ENCODE results near the gene NCAPG2.
"Not testable (repeated sequence)": the region's sequence is repeated elsewhere in the genome, so short reads cannot be mapped to it uniquely, and the experiment has no call there.

Gene NCAPG2

DNA sequence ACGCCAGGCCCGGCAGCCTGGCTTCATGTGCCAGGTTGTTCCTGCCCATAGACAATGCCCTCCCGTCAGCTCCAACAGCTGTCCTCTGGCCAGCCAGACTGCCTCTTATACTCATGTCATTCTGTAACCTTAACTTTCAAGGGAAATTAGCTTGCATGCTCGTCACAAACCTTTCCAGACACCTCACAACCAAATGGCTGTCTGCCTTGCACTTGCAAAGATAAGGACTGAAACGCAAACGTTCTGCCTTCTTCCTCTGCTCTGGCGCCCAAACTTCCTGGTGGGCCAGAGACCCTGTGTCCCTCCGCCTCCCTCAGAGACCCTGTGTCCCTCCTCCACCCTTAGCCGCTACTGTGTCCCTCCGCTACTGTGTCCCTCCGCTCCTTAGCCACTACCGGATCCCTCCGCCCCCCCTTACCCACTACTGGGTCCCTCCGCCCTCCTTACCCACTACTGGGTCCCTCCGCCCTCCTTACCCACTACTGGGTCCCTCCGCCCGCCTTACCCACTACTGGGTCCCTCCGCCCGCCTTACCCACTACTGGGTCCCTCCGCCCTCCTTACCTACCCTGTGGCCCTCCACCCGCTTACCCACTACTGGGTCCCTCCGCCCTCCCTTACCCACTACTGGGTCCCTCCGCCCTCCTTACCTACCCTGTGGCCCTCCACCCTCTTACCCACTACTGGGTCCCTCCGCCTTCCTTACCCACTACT, 37.5 kb downstream of the NCAPG2 start:
- DNase-seq = not testable (repeated sequence)

DNA sequence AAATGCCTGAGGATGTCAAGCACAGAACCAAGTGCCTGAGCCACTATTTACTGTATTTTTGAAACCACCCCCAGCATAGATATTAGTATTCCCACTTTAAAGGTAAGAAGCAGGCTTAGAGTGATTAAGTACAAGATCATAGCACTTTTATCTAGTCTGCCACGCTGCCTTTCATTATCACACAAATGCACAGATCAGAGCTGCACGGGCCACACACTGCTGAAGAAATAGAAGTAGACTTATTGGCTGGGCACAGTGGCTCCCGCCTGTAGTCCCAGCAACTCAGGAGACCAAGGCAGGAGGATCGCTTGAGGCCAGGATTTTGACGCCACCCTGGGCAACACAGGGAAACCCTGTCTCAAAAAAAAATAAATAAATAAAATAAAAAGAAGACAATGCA, 38.2 kb downstream of the NCAPG2 start:
- no peak for DNase-seq

DNA sequence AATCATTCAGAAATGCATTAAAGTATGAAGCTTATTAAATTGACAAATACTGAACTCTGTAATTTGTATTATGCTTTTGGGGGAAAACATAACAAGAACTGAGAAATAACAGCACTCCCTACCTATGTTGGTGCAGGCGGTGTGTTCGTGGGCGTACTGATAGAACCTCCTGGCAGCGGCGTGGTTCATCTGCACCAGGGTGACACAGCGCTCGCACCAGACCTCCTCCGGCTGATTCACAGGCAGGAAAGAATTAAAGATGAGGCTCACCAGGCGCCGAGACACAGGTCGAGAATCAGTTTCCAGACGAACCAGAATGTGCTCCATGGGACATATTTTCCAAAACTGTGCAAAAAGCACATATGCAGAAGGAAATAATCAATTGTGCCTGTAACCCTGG, 40.2 kb downstream of the NCAPG2 start:
- DNase-seq = no peak

DNA sequence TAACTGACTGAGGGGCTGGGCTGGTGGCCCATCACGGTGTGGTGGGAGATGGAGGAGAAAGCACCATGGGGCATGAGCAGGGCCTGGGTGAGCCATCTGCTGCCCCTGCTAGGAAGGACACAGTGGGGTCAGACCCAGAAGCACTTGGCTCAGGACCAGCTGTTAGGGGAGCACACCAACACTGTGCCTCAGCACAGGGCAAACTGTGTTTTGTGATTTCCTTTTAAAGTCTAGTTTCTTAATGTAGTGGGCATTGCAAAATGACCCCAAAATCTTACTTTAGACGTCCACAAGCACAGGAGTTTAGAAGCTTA, 41.2 kb downstream of the NCAPG2 start:
- DNase-seq = no peak

DNA sequence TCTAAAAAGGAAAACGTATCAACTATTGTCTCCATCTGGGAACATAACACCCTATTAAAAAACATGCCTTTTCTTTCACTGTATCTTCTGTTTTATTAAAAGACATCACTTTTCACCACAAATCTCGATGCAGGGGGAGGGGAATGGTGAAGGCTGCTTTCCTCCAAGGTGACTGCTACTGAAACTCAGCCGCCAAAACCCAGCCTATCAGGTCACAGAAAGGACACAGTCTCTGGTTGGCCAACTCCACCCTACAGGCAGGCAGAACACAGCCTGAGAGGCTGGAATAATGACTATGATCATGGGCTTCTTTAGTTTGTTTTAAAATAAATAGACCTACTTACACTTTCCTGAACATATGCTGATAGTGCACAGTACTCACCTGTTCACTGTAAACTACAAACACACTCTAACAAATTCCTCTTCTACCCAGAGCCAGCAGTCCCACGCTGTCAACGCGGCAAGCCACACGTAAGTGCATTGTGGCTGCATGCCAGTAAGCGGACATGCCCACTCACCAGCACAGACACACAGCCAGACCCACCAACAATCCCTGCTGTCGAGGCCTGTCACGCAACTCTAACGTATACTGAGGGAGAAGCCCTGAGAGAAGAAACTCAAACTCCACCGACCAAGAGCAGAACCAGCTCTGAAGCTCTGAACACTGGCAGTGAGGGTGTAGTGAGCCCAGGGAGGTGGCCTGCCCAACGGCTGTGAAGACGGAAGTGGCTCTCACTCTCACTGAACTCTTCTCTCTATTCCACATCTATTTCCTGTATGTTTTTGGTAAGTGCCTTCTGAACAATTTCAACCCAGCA, 41.8 kb downstream of the NCAPG2 start:
- DNase-seq = no peak

DNA sequence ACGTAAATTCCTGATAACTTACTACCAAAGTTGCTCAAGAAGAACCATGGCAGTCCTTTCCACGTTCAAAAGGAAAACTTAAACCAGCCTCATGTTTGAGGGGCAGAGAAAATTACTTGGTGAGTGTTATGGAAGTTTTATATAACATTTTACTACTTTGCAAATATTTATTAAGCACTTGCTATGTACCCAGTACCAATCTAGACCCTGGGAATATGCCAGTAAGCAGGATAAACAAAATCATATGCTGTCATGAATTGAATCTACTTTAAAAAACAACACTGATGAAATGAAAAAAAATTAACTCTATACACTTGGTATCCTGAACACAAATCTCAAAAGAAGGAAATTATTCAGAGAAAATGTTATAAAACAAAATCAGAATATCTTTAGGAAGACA, 46.1 kb downstream of the NCAPG2 start:
- DNase-seq = no peak

DNA sequence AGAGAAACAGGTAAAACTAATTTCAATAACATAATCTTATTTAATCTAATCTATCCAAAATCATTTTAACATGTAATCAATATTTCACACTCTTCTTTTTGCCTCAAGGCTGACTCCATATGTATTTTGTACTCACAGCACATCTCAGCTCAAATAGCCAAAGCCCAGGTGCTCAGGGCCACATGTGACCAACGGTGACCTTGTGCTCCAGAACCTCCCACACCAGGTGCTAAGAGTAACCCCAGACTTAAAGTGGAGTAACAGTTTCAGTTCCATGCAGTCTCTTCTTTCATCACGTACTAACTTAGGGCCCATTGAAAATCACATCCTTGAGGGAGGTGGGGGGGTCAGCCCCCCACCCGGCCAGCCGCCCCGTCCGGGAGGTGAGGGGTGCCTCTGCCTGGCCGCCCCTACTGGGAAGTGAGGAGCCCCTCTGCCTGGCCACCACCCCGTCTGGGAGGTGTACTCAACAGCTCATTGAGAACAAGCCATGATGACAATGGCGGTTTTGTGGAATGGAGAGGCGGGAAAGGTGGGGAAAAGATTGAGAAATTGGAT, 47.3 kb downstream of the NCAPG2 start:
- peak; percentile 13 for DNase-seq

DNA sequence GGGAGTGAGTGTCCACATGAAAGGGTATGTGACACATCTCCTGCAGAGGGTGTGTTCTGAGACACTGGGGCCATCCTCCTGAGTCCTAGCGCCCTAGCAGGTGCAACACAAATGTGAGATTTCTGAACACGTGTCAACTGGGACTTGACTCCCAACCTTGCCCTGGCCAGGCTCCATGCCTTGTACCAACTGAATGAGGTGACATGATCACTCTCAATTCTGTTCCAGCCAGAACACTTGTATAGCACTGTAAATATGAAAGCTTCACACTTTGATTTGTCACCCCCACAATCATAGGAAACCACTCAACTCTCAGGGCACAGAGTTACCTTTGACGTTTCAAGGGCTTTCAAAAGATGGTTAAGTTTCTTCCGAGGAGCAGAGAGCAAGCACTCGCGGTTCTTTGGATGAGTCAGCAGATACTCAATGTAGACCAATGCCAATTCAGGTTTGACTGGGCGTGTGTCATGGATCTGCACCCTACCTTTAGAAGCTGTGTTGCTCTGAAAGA, 48.6 kb downstream of the NCAPG2 start:
- peak; percentile 27 for DNase-seq

DNA sequence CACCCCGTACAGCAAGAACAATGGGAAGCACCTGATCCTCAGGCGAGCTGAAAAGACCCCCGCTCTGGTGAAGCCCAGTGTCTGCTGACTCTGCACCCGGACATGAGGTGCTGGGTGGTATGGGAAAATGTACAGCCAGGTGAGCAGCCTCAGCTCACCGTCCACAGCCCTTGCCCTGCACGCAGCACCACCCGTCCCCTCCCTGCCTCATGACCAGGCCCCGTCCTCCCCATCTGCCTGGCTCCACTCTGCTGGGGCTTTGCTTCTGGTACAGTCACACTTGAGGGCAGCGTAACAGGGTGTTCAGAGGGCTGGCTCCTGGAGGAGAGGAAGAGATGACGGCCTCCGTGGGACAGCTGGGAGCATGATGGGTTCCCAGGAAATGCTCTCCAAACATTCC, 49.1 kb downstream of the NCAPG2 start:
- no peak for DNase-seq

DNA sequence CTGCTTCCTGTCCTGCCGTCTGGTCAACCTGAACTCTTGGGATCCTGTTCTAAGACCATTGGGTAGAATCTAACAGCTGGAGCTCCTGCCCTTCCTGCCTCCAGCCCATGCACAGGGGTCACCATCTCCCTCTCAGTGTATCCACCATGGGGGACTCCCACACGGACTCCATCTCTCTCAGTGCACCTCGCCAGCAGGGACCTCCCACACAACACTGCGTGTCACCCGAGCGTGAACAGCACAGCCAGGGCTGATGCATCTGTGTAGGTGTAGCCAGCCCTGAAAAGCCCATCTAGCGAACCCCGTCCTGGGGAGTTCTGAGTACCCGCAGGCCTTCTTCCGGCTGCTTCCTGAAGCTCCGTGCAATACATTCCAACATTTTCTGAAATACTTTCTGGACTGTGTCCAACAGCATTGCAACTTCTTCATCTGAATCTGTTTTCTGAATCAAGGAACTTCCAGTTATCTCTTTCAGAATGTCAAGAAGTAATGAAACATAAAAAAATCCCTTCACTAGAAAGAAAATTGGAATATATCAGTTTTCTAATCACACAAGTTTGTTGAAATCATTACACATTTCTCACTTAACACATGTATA, 52.5 kb downstream of the NCAPG2 start:
- DNase-seq = no peak

DNA sequence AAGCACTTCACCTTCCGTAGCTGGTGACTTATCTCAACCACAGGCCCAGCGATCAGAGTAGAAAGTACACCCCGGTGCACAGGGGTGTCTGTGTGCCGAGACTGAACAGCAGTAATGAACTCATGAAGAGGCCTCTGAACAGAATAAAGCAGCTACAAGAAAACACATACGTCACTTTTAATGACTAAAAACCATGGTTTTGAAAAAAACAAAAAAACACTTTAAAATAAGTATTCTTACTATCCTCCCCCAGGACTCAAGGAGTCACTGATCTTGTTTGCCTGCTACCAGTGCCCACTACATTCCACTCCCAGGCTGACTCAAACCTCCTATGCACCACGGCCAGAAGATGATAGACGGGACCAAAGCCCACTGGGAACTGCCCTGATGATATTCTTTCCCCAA, 53.8 kb downstream of the NCAPG2 start:
- no peak for DNase-seq

DNA sequence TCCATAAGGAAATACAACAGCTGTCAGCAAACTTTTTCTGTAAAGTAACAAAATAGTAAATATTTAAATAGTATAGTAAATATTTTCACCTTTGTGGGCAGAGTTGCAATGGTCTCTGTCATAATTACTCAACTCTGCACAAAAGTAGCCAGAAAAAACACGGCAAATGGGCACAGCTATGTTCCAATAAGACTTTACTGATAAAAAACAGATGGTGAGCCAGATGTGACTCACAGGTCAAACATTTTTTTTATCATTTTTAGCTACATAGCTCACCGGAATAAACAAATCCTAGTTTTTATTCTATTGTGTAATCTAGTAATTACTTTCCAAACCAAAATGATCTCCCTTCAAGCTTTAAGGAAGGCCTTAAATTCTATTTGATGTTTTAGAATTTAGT, 55.3 kb downstream of the NCAPG2 start:
- DNase-seq = peak; percentile 83

DNA sequence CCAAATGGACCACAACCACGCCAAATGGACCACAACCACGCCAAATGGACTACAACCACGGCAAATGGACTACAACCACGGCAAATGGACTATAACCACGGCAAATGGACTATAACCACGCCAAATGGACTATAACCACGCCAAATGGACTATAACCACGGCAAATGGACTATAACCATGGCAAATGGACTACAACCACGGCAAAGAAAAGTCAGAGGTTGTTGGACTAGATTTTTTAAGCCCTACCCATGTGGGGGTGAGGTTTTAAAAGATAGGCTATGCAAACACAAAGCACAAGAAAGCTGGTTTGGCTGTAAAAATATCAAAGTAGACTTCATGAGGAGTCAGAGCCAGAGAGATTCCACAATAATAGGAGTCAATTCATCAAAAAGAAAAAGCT, 55.8 kb downstream of the NCAPG2 start:
- peak; percentile 49 for DNase-seq

DNA sequence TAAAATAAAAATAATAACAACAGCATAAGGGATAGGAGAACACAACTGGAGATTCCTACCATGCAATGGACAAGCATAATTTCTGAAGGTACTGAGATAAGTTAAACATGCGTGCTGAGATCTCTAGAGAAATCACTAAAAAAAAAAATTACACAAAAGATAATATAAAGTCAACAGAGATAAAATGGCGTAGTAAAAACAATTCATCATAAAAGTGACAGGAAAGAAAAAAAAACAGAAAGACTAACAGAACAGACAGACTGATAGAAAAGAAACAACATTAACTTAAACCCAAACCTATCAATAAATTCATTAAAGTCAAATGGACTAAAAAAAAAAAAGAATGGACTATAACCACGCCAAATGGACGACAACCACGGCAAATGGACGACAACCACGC, 56.4 kb downstream of the NCAPG2 start:
- no peak for DNase-seq

DNA sequence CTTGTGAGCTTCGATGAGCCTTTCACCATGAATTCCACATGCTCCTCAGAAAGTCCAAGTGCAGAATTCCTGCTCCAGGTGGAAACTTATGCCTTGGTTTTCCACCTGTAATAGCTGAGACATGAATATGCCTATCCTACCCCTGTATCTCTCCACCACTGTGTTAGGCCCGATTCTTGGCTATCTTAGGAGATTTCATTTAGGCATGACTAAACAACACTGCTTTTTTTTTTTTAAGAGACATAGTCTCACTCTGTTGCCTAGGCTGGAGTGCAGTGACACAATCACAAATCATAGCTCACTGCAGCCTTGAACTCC, 57.2 kb downstream of the NCAPG2 start:
- DNase-seq = no peak

DNA sequence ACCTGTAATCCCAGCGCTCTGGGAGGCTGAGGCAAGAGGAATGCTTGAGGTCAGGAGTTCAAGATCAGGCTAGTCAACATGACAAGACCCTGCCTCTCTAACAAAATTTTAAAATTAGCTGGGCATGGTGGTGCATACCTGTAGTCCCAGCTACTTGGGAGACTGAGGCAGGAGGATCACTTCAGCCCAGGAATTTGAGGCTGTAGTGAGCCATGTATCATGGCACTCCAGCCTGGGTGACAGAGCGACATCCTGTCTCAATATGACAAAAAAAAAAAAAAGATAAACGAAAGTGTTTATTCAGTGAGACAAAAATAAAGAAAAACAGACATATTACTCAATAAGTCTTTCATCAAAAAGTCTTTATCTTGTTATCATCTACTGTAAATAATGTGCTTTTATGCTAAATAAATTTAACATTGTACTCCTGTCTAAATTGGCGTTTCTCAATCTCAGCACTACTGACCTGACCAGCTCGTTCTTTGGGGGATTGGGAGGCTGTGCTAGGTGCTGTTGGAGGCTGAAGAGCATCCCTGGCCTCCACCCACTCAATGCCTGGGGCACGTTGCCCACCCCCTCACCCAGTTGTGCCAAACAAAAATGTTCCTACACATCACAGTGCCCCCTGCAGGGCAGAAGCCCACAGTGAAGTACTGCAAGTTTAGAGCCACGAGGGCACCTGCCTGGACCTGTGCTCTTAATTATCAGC, 57.7 kb downstream of the NCAPG2 start:
- DNase-seq = peak; percentile 64

DNA sequence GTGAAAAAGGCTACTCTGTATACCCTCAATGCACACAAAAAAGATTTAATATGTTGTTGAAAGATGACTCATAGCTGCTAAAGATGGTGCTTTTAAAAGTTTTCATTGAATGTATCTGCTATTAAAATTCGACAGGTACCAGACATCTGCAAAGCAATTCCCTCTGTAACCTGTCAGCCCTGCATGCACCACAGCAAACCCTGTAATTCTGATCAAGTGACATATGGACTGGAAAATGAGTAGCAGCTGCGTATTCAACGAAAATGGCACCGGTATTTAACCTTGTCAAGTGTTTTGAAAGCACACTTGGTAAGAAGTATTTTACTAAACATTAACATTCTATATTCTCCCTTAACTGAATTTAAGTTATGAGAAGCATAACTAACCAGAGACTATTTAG, 58.8 kb downstream of the NCAPG2 start:
- no peak for DNase-seq

DNA sequence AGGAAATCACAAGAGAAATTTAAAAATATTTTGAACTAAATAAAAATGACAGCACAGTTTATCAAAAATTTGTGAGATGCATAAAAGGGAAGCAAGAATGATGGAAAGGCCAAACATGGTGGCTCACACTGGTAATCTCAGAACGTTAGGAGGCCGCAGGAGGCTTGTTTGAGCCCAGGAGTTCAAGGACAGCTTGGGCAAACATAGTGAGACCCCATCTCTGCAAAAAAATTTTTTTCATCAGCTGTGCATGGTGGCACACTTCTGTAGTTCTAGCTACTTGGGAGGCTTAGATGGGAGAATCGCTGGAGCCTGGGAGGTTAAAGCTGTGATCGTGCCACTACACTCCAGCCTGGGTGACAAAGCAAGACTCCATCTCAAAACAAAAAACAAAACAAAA, 62.5 kb downstream of the NCAPG2 start:
- DNase-seq = no peak

DNA sequence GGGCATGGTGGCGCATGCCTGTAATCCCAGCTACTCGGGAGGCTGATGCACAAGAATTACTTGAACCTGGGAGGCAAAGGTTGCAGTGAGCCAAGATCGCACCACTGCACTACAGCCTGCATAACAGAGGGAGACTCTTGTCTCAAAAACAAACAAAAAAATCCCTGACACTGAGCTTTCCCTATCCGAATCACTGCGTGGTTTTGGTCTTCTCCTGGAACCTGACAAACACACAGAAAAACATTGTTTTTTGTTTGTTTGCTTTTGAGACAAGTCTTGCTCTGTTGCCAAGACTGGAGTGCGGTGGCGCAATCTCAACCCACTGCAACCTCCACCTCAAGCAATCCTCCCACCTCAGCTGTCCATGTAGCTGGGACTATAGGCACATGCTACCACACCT, 66.6 kb downstream of the NCAPG2 start:
- no peak for DNase-seq

DNA sequence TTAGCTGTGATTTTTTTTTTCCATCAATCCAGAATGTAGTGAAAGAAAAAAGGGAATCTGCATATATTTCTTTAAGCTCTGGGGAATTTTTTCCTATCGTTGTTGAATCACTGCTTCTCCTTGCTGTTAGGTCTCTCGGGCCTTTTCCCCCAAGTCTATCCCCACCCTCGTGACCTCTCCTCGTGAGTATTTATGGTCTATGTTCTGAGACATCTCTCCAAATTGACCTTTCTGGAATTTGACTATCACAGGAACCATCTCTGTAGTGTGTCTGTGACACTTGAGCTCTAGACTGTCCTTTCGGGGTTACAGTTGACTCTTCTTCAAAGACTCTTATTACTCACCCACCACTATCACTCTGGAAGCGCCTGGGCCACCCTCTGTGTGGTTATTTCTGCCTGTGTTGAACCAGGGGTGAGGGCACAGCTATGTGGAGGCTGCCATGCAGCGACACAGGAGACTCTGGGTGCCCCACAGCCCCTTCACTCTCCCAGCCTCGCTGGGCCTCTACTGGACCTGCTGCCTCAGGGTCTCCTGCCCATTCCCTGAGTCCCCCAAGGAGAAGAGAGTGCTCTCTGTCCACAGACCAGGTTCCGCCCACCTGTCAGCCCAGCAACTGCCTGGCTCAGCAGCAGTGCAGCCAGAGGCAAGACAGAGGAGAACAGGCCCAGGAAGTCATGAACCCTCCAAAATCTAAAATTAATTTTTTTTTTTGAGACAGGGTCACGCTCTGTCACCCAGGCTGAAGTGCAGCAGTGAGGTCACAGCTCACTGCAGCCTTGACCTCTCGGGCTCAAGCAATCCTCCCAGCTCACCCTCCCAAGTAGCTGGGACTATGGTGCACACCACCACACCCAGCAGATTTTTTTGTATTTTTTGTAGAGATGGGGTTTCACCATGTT, 71.3 kb downstream of the NCAPG2 start:
- DNase-seq = no peak

DNA sequence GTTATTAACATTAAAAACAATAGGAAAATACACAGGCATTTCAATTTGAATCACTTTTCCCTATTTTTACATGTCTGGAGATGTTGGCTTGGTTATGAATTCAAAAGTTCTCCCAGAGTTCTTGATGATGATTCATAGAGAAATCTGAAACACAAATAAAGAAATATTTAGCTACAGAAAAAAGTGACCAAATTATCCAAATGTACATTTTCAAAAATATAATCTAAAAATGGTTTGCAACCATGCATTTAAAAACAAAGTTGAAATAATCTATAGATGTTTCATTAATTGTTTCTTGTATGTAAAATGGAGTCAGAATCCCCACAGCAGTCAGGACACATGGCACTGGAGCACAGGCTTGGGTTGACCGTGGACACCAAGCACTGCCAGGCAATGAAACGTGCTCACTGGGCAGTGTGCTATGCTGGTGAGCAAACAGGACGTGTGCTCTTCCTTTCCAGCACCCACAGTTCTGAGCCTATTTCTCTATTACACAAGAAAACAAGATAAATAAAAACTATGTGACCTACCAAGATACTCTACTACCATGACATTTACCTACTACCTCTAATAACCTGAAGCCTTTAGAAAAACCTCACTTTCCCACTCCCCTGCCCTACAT, 72.9 kb downstream of the NCAPG2 start:
- no peak for DNase-seq

DNA sequence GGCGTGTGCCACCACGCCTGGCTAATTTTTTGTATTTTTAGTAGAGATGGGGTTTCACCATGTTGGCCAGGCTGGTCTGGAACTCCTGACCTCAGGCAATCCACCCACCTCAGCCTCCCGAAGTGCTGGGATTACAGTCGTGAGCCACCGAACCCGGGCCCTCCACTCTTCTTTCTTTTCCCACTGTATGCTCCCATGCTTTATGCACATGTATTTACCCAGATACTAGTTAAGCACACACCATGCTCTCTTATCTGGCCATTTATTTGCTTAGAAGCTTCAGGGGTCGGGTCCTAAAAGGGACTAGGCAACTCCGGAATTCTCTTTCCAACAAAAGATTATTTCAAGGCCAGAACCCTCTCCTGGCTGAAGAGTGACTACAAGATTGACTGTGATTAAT, 78.3 kb downstream of the NCAPG2 start:
- DNase-seq = not testable (repeated sequence)

Data from DMS53 (cell line).